GM12878 (cell line): ENCODE measurements around the gene GRIA2. TPM values are rescaled to one million over a fixed set of nuclear protein-coding genes. Genes with fewer than 3 reads are reported as not detected.

Source experiments
- ATAC-seq: fragments of 200-7000 bp; cut with Tn5 transposase; 3 replicates; pipeline ENCODE4 v1.9.1; 2020; ENCODE audit warnings: mild to moderate bottlenecking, moderate library complexity
- BruUV-seq: library from RNA; stranded (reverse); fragments of 400-500 nt; replicated peaks from 2 replicates; lab custom pipeline; 2021; lab: Mats Ljungman, UMichigan
- CTCF ChIA-PET: fragments of 300-600 bp; sonication (Branson Sonifier 250); formaldehyde crosslinking; extraction: SDS; loops from one replicate; lab custom pipeline; 2021; ENCODE audit warnings: inconsistent platforms; lab: Yijun Ruan, JAX
- POLR2A ChIA-PET: fragments of 350-600 bp; formaldehyde crosslinking; extraction: SDS; loops from one replicate; lab custom pipeline; 2021; ENCODE audit warnings: inconsistent platforms; lab: Charles Lee
- RAD21 ChIA-PET: fragments of 300-600 bp; sonication (Branson Sonifier 250); formaldehyde crosslinking; loops from one replicate; lab custom pipeline; 2023; ENCODE audit warnings: antibody characterized with exemption; ENCODE audit not compliant: unreplicated experiment; lab: Charles Lee
- SMC1A ChIA-PET: fragments of 300-600 bp; sonication (Branson Sonifier 250); formaldehyde crosslinking; loops from one replicate; lab custom pipeline; 2023; ENCODE audit not compliant: unreplicated experiment, uncharacterized antibody; lab: Charles Lee
- DNase-seq: peaks from one replicate; pipeline ENCODE4 v3.0.0-alpha.2; 2011; ENCODE audit warnings: low read depth, low spot score
- FAIRE-seq: peaks from 3 replicates; lab custom pipeline; 2011; peaks lifted over from hg19 to GRCh38; lab: Jason Lieb, UNC
- H2AFZ ChIP-seq: 2 replicates; pipeline ENCODE4 v1.6.0; 2011; ENCODE audit warnings: low read depth, low read length, control low read depth; ENCODE audit not compliant: control insufficient read depth
- H3K27ac ChIP-seq: 2 replicates; pipeline ENCODE4 v1.5.1; 2011; ENCODE audit warnings: control low read depth; ENCODE audit not compliant: control insufficient read depth, insufficient read depth
- H3K27me3 ChIP-seq, 2 experiments: replicated peaks in 1 of 2; 2 replicates each; pipeline versions ENCODE4 v1.6.0 to v1.6.1; 2011; ENCODE audit warnings: low read length in 1 of 2; ENCODE audit not compliant: control insufficient read depth in 2 of 2, insufficient read depth in 2 of 2
- H3K36me3 ChIP-seq, 2 experiments: 2 replicates each; pipeline ENCODE4 v1.5.1; 2011; ENCODE audit warnings: low read length in 1 of 2; ENCODE audit not compliant: control insufficient read depth in 2 of 2, insufficient read depth in 2 of 2
- H3K4me1 ChIP-seq: 2 replicates; pipeline ENCODE4 v1.6.1; 2011; ENCODE audit warnings: mild to moderate bottlenecking, low read length, moderate library complexity, mixed read lengths; ENCODE audit not compliant: control insufficient read depth, insufficient read depth
- H3K4me2 ChIP-seq: 2 replicates; pipeline ENCODE4 v1.6.0; 2011; ENCODE audit warnings: control low read depth; ENCODE audit not compliant: control insufficient read depth, insufficient read depth
- H3K4me3 ChIP-seq: fragments of 200-600 bp; sonication (generic); 2 replicates; pipeline ENCODE4 v1.5.1; 2016
- H3K79me2 ChIP-seq: 2 replicates; pipeline ENCODE4 v1.6.0; 2011; ENCODE audit warnings: low read length; ENCODE audit not compliant: control insufficient read depth, insufficient read depth
- H3K9ac ChIP-seq: 2 replicates; pipeline ENCODE4 v1.8.0; 2011; ENCODE audit warnings: low read length, control low read depth, mixed read lengths; ENCODE audit not compliant: control insufficient read depth, insufficient read depth
- H3K9me3 ChIP-seq: replicated peaks from 3 replicates; pipeline ENCODE4 v1.5.1; 2011; ENCODE audit warnings: mild to moderate bottlenecking, low read length; ENCODE audit not compliant: control insufficient read depth, insufficient read depth
- H4K20me1 ChIP-seq: 2 replicates; pipeline ENCODE4 v1.6.0; 2011; ENCODE audit not compliant: control insufficient read depth, insufficient read depth
- CREM ChIP-seq: IDR thresholded peaks from 2 replicates; pipeline ENCODE4 v1.6.1; 2014; ENCODE audit warnings: antibody characterized with exemption, low read depth
- JUNB ChIP-seq: IDR thresholded peaks from 2 replicates; pipeline ENCODE4 v1.6.1; 2016; ENCODE audit warnings: antibody characterized with exemption, mild to moderate bottlenecking
- TBL1XR1 ChIP-seq: IDR thresholded peaks from 2 replicates; pipeline ENCODE4 v1.6.1; 2012; ENCODE audit warnings: low read depth, low read length, improper control_type of control experiment
- ZBED1 ChIP-seq: IDR thresholded peaks from 2 replicates; pipeline ENCODE4 v1.6.1; 2016; ENCODE audit warnings: borderline replicate concordance
- ZBTB4 ChIP-seq: fragments of 450-650 bp; formaldehyde crosslinking; IDR thresholded peaks from 2 replicates; pipeline ENCODE4 v1.4.0; 2022; ENCODE audit warnings: mild to moderate bottlenecking, moderate library complexity
- WGBS: methylation state at CpG from one replicate; pipeline ENCODE4 v1.1.6; 2016; ENCODE audit warnings: low lambda C conversion rate; ENCODE audit not compliant: insufficient replicate concordance, insufficient coverage; ENCODE audit errors: missing lambda C conversion rate; 5-methylcytosine and 5-hydroxymethylcytosine counted together
- in situ Hi-C: fragments of 300-500 bp; cut with MboI; formaldehyde crosslinking; loops from 9 replicates; pipeline ENCODE4 v1.14.3; 2018; ENCODE audit warnings: mixed read lengths
- intact Hi-C: fragments of 100-400 bp; cut with micrococcal nuclease; formaldehyde crosslinking; loops from one replicate; pipeline ENCODE4 v1.14.2; 2022; ENCODE audit not compliant: unreplicated experiment
- polyA plus RNA-seq, 11 experiments: library from polyadenylated mRNA; depleted of rRNA in 4 of 11; unstranded in 6 of 11; stranded (reverse) in 5 of 11; fragments of >200 nt; fragmentation: Nextera tagmentation in 4 of 11; fragmentation: Illumina TruSeq in 1 of 11; extraction: Ambion mirVana in 4 of 11; extraction: Trizol in 1 of 11; gene quantifications; 1 replicate in 1 of 11; 2 replicates in 10 of 11; pipeline versions ENCODE4 v1.2.1 to v1.2.3, GENCODE V29; 2011 to 2016; ENCODE audit warnings: inconsistent platforms in 2 of 11, missing spikeins in 2 of 11, low read depth in 1 of 11
- total RNA-seq, 4 experiments: library from RNA; depleted of rRNA in 3 of 4; stranded (reverse); fragments of >200 nt in 3 of 4; fragmentation: Illumina TruSeq in 1 of 4; extraction: Trizol in 1 of 4; gene quantifications; 2 replicates each; pipeline versions ENCODE4 v1.2.1 to v1.2.3, GENCODE V29; 2013 to 2021

Gene GRIA2
- total and polyA plus RNA-seq, 10 of the 15 experiments (the other 5 are each of a cell fraction or from before 2014, with no cell fraction given): under 0.01 TPM; not detected in 9

- no peak for TF ChIP-seq ZBTB4 (CRISPR knock-in tag)
Observed at GRCh38 chr4:157195374-157195773, 25.2 kb upstream of the GRIA2 start (continued).

GRCh38 chr4:157196046-157196445 is 24.5 kb upstream of the GRIA2 start:
- Histone ChIP-seq H3K9me3 (no peaks in the 10 kb centered on the region), H4K20me1 (no peaks in the 10 kb centered on the region), H3K27ac (no peak overlapping the region), H3K9ac (no peak overlapping the region), H3K79me2 (no peaks in the 10 kb centered on the region), H3K4me3 (no peak overlapping the region), H2AFZ (no peak overlapping the region), H3K36me3 (no peaks in the 10 kb centered on the region), H3K27me3 (no peaks in the 10 kb centered on the region), H3K4me2 (no peak overlapping the region), H3K4me1 (no peaks in the 10 kb centered on the region)
- ChIA-PET POLR2A (no interaction called here), SMC1A (no interaction called here), RAD21 (no interaction called here), CTCF (no interaction called here)
- BruUV-seq: no TSS peak
- FAIRE-seq (no peak), DNase-seq (no peak), ATAC-seq (no peak)
- in situ Hi-C loops: no loop called here
- intact Hi-C loops: no loop called here
- TF ChIP-seq JUNB (no peak), CREM (no peak), TBL1XR1 (no peak), ZBED1 (no peak)
- 3% methylated on average over 1 of the region's 1 CpG for WGBS
